H1 (cell line): Measurements from ENCODE around the gene ZNF385B.

Source experiments
- POLR2AphosphoS5 ChIP-seq: IDR thresholded peaks from 2 replicates; pipeline ENCODE4 v1.6.1; 2011; ENCODE audit warnings: low read depth, low read length
- SUZ12 ChIP-seq: fragments of 200-600 bp; sonication (generic); IDR thresholded peaks from 2 replicates; pipeline ENCODE4 v1.6.1; 2012; ENCODE audit warnings: mild to moderate bottlenecking, inconsistent platforms, low read length, moderate library complexity, mixed read lengths
- TF ChIP-seq, protein P1 (sequence below): IDR thresholded peaks from 2 replicates; pipeline ENCODE4 v1.6.1; 2012; ENCODE audit warnings: inconsistent platforms

DNA sequence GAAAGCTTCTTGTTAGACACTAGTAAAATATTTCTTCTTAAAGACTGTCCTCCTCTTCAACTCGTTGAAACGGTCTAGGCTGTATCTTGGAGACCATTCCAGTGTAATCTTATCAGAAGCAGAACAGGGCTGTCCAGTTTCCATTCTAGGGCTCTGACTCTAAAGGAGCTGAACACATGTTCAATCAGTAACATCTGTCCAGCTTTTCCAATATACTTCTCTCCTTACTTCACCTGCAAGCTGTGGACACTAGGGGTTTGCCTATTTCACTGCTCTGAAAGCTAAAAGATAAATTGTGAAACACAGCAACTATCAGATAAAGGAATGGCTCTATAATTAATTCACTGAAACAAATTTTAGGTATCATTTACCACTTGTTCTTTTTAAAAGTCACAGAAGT lies 73.8 kb downstream of the ZNF385B start:
- TF ChIP-seq SUZ12 = no peak
- TF ChIP-seq, protein P1, sequence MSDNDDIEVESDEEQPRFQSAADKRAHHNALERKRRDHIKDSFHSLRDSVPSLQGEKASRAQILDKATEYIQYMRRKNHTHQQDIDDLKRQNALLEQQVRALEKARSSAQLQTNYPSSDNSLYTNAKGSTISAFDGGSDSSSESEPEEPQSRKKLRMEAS = no peak
- no peak for TF ChIP-seq POLR2AphosphoS5
